Heart left ventricle (tissue), 13 donors: ENCODE results near the gene SPCS3.

Experiments used
- POLR2A ChIP-seq, 2 donors: fragments of 450-650 bp; IDR thresholded peaks; one replicate each; pipeline ENCODE4 v1.6.1; 2017; ENCODE audit warnings: antibody characterized with exemption in 2 of 2, mild to moderate bottlenecking in 2 of 2, moderate library complexity in 2 of 2
- TF ChIP-seq, protein P1 (sequence below), 12 donors: fragments of 200-600 bp; sonication (generic) in 4 of 12; IDR thresholded peaks; one replicate each; pipeline versions ENCODE4 v1.5.0 to v1.8.0; 2018 to 2022; ENCODE audit warnings: antibody characterized with exemption in 12 of 12, mild to moderate bottlenecking in 5 of 12
- donor health status: ischemic (EF 13 %, LVEDD 7.1; RV severe dilation, severe dysfunction).
- donor health status: DM: no; HTN: yes; CAD: no.
- donor health status: DM: no; HTN: no; CAD: no.
- donor health status: ischemic (EF 25% LVEDD 6.9; RV normal size, moderate dysfunction).
- donor health status: ischemic (EF 25% LVEDD 5.7; RV mildly dilated, moderate dysfunction).
- donor health status: ischemic (EF 35%, LVEDD 5.7; RV mildly dilated, moderate dysfunction).
- donor health status: nonischemic (EF 11% LVEDD 7.7; RV severe dilation, severe dysfunction).
- donor health status: DM: yes; HTN: yes; CAD: no.
- donor health status: PGD.
- donor health status: ischemic (EF 29% LVEDD 5.4; RV normal size, mild dysfunction).
- donor health status: nonischemic (EF 23%, LVEDD 6.1; RV moderate dilation, normal function).

DNA sequence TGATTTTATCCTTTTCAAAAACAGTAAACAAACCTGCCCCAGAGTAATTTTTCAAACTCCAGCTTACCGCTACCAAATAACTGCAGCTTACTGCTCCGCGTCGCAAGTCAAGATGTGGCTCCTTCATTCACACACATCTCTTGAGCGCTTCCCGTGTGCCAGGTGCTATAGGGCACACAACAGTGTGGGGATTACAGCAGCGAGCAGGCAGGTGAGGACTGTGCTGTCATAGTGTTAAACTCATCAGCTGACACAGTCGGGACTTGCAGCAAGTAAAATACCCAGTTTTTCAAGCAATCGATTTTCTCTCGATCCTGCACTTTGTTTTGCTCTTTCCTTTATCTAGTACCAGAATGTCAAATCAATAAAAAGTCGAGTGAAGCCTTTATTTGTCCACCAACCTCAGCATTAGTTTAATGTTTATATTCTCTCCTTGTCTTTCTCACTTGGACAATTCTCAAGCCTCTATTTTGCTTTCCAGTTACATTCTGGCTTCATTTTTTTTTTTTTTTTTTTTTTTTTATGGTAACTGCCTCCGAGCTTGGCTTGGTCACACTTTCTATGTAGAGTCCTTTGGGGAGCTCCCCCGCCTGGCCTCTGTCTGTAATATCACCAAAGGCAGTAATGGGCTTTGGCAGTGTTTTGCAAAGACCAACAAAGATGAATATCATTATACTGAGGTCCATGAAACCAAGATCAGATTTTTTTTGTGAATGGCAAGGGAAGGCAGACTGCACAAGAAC lies 42.4 kb upstream of the SPCS3 start:
- TF ChIP-seq, protein P1, sequence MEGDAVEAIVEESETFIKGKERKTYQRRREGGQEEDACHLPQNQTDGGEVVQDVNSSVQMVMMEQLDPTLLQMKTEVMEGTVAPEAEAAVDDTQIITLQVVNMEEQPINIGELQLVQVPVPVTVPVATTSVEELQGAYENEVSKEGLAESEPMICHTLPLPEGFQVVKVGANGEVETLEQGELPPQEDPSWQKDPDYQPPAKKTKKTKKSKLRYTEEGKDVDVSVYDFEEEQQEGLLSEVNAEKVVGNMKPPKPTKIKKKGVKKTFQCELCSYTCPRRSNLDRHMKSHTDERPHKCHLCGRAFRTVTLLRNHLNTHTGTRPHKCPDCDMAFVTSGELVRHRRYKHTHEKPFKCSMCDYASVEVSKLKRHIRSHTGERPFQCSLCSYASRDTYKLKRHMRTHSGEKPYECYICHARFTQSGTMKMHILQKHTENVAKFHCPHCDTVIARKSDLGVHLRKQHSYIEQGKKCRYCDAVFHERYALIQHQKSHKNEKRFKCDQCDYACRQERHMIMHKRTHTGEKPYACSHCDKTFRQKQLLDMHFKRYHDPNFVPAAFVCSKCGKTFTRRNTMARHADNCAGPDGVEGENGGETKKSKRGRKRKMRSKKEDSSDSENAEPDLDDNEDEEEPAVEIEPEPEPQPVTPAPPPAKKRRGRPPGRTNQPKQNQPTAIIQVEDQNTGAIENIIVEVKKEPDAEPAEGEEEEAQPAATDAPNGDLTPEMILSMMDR (IDR thresholded peaks at IDR 0.05): peak; percentile 26 to 67 (median 52)
- TF ChIP-seq POLR2A (IDR thresholded peaks at IDR 0.05): no peak
